MCF 10A (cell line): ENCODE results near the gene ACO1. TPM values are rescaled to one million over a fixed set of nuclear protein-coding genes. Genes with fewer than 3 reads are reported as not detected.

Experiments
- BruUV-seq: library from RNA; stranded (reverse); fragments of 400-500 nt; replicated peaks from 2 replicates; lab custom pipeline; 2021; lab: Mats Ljungman, UMichigan
- CTCF ChIA-PET: fragments of 300-600 bp; sonication (Branson Sonifier 250); formaldehyde crosslinking; extraction: SDS; loops from one replicate; lab custom pipeline; 2021; ENCODE audit warnings: antibody characterized with exemption, inconsistent platforms; lab: Yijun Ruan, JAX
- POLR2A ChIA-PET: fragments of 300-600, 350-650 bp; sonication (Branson Sonifier 250); formaldehyde crosslinking; extraction: SDS; loops from one replicate; lab custom pipeline; 2020; ENCODE audit warnings: antibody characterized with exemption, inconsistent platforms; lab: Yijun Ruan, JAX
- DNase-seq: peaks from one replicate; pipeline ENCODE4 v3.0.0-alpha.2; 2018; ENCODE audit not compliant: unreplicated experiment
- H3K27ac Mint-ChIP-seq: one replicate; pipeline ENCODE4 v1.8.0; 2022; ENCODE audit warnings: mild to moderate bottlenecking, low read depth, mixed read lengths; ENCODE audit not compliant: unreplicated experiment
- H3K27me3 Mint-ChIP-seq: one replicate; pipeline ENCODE4 v1.8.0; 2022; ENCODE audit warnings: mixed read lengths; ENCODE audit not compliant: insufficient read depth, unreplicated experiment
- H3K36me3 Mint-ChIP-seq: one replicate; pipeline ENCODE4 v1.8.0; 2022; ENCODE audit warnings: mild to moderate bottlenecking, moderate library complexity, mixed read lengths; ENCODE audit not compliant: insufficient read depth, unreplicated experiment
- H3K4me1 Mint-ChIP-seq: one replicate; pipeline ENCODE4 v1.8.0; 2022; ENCODE audit warnings: mixed read lengths; ENCODE audit not compliant: insufficient read depth, unreplicated experiment
- H3K4me3 Mint-ChIP-seq: one replicate; pipeline ENCODE4 v1.8.0; 2022; ENCODE audit warnings: mild to moderate bottlenecking, moderate library complexity, mixed read lengths; ENCODE audit not compliant: unreplicated experiment
- H3K9me3 Mint-ChIP-seq: one replicate; pipeline ENCODE4 v1.8.0; 2022; ENCODE audit warnings: mixed read lengths; ENCODE audit not compliant: unreplicated experiment
- CTCF ChIP-seq: fragments of 200-600 bp; IDR thresholded peaks from one replicate; pipeline ENCODE4 v1.8.0; 2022; ENCODE audit warnings: antibody characterized with exemption, mild to moderate bottlenecking; ENCODE audit not compliant: unreplicated experiment
- intact Hi-C: fragments of 100-400 bp; cut with micrococcal nuclease; formaldehyde crosslinking; loops from 2 replicates; pipeline ENCODE4 v1.14.1; 2022
- total RNA-seq: library from RNA; stranded (reverse); gene quantifications from 2 replicates; pipeline ENCODE4 v1.2.3, GENCODE V29; 2022

The ACO1 gene
- total RNA-seq, 1 experiment from 2014 or later: 28.6 TPM

- no peak overlapping the region for H3K4me3 Mint-ChIP-seq
- TF ChIP-seq CTCF: no peak
- intact Hi-C loops: no loop called here
- no peaks in the 10 kb centered on the region for H3K9me3 Mint-ChIP-seq
- peaks cover 17% of the 10 kb centered on the region for H3K4me1 Mint-ChIP-seq
- H3K27ac Mint-ChIP-seq: no peak overlapping the region
- ChIA-PET CTCF (interaction anchor here (0.7 to 4.1 kb wide), 4 partner anchors 20 to 183 kb away, joined by 3 to 29 read pairs (median 9); no protein-coding TSS in a partner anchor), POLR2A (no interaction called here)
- DNase-seq: no peak
- peaks cover 7% of the 10 kb centered on the region for H3K36me3 Mint-ChIP-seq
- no TSS peak for BruUV-seq
- H3K27me3 Mint-ChIP-seq: no peaks in the 10 kb centered on the region
Measured at GRCh38 chr9:32399110-32399815, 14.8 kb downstream of the ACO1 start.

- Mint-ChIP-seq H3K36me3 (peaks cover 29% of the 10 kb centered on the region), H3K9me3 (no peaks in the 10 kb centered on the region), H3K27ac (no peak overlapping the region), H3K27me3 (no peaks in the 10 kb centered on the region), H3K4me3 (no peak overlapping the region), H3K4me1 (peaks cover 2% of the 10 kb centered on the region)
- ChIA-PET CTCF (interaction anchor here (4.1 kb wide), 1 partner anchor 22 kb away, joined by 29 read pairs; no protein-coding TSS in a partner anchor), POLR2A (interaction anchor here (0.6 to 1.0 kb wide), 2 partner anchors 21 to 132 kb away, joined by 3 read pairs; no protein-coding TSS in a partner anchor)
- DNase-seq: no peak
- BruUV-seq: no TSS peak
- no peak for TF ChIP-seq CTCF
- intact Hi-C loops: no loop called here
Measured at GRCh38 chr9:32401488-32401887, 17.0 kb downstream of the ACO1 start.

GRCh38 chr9:32403567-32404260 is 19.3 kb downstream of the ACO1 start:
- no peak overlapping the region for H3K27ac Mint-ChIP-seq
- ChIA-PET CTCF (interaction anchor here (0.6 to 1.2 kb wide), 4 partner anchors 14 to 122 kb away, joined by 3 to 4 read pairs (median 4); partner anchors contain the start of gene RIGI), POLR2A (interaction anchor here (1.5 kb wide), 1 partner anchor 20 kb away, joined by 3 read pairs; the partner anchor contains the start of gene ACO1)
- H3K27me3 Mint-ChIP-seq: no peaks in the 10 kb centered on the region
- no peaks in the 10 kb centered on the region for H3K9me3 Mint-ChIP-seq
- no peak overlapping the region for H3K4me3 Mint-ChIP-seq
- TF ChIP-seq CTCF: no peak
- peaks cover 51% of the 10 kb centered on the region for H3K36me3 Mint-ChIP-seq
- intact Hi-C loops: no loop called here
- DNase-seq: no peak
- no TSS peak for BruUV-seq
- H3K4me1 Mint-ChIP-seq: no peaks in the 10 kb centered on the region

GRCh38 chr9:32404402-32404801 is 20.0 kb downstream of the ACO1 start:
- H3K4me3 Mint-ChIP-seq: no peak overlapping the region
- peaks cover 58% of the 10 kb centered on the region for H3K36me3 Mint-ChIP-seq
- ChIA-PET POLR2A (no interaction called here), CTCF (interaction anchor here (0.7 kb wide), 1 partner anchor 54 kb away, joined by 3 read pairs; no protein-coding TSS in a partner anchor)
- DNase-seq: no peak
- H3K9me3 Mint-ChIP-seq: no peaks in the 10 kb centered on the region
- intact Hi-C loops: no loop called here
- no peaks in the 10 kb centered on the region for H3K27me3 Mint-ChIP-seq
- BruUV-seq: no TSS peak
- no peak for TF ChIP-seq CTCF
- H3K4me1 Mint-ChIP-seq: no peaks in the 10 kb centered on the region
- no peak overlapping the region for H3K27ac Mint-ChIP-seq
